Endothelial cell of umbilical vein (primary cell): ENCODE results near the gene CPPED1.

Experiments used
- CTCF ChIP-seq, 2 donors: IDR thresholded peaks; 1 replicate in 1 of 2; 2 replicates in 1 of 2; pipeline ENCODE4 v1.5.1; 2011; ENCODE audit warnings: low read length in 2 of 2, mild to moderate bottlenecking in 2 of 2, moderate library complexity in 2 of 2, control low read depth in 1 of 2, inconsistent platforms in 1 of 2, low read depth in 1 of 2; ENCODE audit not compliant: insufficient read depth in 1 of 2; ENCODE audit errors: extremely low read depth in 1 of 2
- JUN ChIP-seq: IDR thresholded peaks from 2 replicates; pipeline ENCODE4 v1.6.1; 2011; ENCODE audit warnings: borderline replicate concordance, low read depth; ENCODE audit not compliant: insufficient read length, insufficient read depth
- MAX ChIP-seq: IDR thresholded peaks from 2 replicates; pipeline ENCODE4 v1.6.1; 2011; ENCODE audit not compliant: insufficient read depth, insufficient read length
- POLR2A ChIP-seq: IDR thresholded peaks from 2 replicates; pipeline ENCODE4 v1.6.1; 2012; ENCODE audit warnings: low read depth, mild to moderate bottlenecking, control low read depth, low read length
- POLR2AphosphoS5 ChIP-seq: IDR thresholded peaks from 2 replicates; pipeline ENCODE4 v1.6.1; 2012; ENCODE audit warnings: low read depth, mild to moderate bottlenecking, control low read depth, low read length, moderate library complexity; ENCODE audit not compliant: insufficient read depth

- TF ChIP-seq CTCF (IDR thresholded peaks at IDR 0.05; ENCODE audit: extremely low read depth in 1 of 2, insufficient read depth in 1 of 2, low read depth in 1 of 2, low read length in 2 of 2) (no peak), POLR2AphosphoS5 (no peak), JUN (no peak), MAX (no peak), POLR2A (no peak)
Measured at GRCh38 chr16:12767897-12768296, 35.8 kb downstream of the CPPED1 start.
